GM19468 (cell line): ENCODE results near the gene NGFR.

Experiments
- ATAC-seq: cut with Tn5 transposase; IDR thresholded peaks from one replicate; pipeline ENCODE4 v1.9.1; 2021; ENCODE audit warnings: mild to moderate bottlenecking, moderate library complexity, moderate number of reproducible peaks; ENCODE audit not compliant: unreplicated experiment; ENCODE audit errors: extremely low read depth

The NGFR gene

DNA sequence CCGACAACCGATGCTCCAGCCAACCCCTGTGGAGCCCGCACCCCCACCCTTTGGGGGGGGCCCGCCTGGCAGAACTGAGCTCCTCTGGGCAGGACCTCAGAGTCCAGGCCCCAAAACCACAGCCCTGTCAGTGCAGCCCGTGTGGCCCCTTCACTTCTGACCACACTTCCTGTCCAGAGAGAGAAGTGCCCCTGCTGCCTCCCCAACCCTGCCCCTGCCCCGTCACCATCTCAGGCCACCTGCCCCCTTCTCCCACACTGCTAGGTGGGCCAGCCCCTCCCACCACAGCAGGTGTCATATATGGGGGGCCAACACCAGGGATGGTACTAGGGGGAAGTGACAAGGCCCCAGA, 17.9 kb downstream of the NGFR start:
- no peak for ATAC-seq

DNA sequence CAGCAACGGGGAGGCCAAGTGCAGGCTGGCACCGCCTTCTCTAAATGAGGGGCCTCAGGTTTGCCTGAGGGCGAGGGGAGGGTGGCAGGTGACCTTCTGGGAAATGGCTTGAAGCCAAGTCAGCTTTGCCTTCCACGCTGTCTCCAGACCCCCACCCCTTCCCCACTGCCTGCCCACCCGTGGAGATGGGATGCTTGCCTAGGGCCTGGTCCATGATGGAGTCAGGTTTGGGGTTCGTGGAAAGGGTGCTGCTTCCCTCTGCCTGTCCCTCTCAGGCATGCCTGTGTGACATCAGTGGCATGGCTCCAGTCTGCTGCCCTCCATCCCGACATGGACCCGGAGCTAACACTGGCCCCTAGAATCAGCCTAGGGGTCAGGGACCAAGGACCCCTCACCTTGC, 18.5 kb downstream of the NGFR start:
- no peak for ATAC-seq

DNA sequence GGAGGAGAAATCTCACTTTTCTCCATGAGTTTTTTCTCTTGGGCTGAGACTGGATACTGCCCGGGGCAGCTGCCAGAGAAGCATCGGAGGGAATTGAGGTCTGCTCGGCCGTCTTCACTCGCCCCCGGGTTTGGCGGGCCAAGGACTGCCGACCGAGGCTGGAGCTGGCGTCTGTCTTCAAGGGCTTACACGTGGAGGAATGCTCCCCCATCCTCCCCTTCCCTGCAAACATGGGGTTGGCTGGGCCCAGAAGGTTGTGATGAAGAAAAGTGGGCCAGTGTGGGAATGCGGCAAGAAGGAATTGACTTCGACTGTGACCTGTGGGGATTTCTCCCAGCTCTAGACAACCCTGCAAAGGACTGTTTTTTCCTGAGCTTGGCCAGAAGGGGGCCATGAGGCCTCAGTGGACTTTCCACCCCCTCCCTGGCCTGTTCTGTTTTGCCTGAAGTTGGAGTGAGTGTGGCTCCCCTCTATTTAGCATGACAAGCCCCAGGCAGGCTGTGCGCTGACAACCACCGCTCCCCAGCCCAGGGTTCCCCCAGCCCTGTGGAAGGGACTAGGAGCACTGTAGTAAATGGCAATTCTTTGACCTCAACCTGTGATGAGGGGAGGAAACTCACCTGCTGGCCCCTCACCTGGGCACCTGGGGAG, 19.1 kb downstream of the NGFR start:
- ATAC-seq, result no peak

DNA sequence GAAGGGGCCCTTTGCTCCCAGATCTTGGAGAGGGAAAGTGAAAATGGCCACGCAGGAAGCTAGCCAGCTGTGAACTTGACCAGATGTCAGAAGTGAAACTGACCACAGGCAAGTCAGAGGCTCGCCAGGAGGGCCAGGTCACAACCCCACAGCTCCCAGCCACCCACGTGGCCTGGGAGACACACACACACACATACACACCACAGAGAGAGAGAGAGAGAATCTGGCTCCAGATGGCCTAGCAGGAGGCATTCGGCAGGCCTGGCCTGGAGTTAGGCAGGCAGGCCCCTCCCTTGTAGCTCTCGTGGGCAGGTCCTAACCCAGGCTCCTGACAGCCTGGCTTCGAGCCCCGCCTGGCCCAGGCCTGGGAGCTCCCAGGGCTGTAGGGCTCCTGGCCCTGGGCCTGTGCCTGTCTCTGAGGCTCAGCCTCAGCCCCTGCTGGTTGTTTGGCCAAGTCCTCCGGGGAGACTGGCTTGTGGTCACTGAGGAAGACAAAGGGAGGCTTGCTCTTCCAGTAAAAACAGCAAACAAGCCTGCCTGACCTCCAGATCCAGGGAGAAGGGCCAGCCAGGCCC, 20.2 kb downstream of the NGFR start:
- ATAC-seq, result peak; percentile 56

DNA sequence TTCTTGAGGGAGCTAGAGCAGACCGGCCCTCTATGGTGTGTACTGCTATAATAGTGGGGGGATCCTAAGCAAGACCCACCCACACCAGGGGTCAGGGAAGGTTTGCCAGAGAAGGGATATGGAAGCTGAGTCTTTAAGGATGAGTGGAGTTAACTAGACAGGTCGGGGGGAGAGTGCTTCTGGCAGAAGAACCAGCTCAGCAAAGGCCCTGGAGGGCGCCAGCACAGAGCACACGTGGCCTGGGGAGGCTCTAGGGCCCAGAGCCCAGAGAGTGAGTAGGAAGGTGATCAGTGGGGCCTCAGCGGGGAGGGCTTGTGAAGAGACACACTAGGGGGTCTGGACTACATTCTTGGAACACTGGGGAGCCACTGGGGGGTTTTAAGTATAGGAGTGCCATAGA, 21.1 kb downstream of the NGFR start:
- ATAC-seq, result no peak

DNA sequence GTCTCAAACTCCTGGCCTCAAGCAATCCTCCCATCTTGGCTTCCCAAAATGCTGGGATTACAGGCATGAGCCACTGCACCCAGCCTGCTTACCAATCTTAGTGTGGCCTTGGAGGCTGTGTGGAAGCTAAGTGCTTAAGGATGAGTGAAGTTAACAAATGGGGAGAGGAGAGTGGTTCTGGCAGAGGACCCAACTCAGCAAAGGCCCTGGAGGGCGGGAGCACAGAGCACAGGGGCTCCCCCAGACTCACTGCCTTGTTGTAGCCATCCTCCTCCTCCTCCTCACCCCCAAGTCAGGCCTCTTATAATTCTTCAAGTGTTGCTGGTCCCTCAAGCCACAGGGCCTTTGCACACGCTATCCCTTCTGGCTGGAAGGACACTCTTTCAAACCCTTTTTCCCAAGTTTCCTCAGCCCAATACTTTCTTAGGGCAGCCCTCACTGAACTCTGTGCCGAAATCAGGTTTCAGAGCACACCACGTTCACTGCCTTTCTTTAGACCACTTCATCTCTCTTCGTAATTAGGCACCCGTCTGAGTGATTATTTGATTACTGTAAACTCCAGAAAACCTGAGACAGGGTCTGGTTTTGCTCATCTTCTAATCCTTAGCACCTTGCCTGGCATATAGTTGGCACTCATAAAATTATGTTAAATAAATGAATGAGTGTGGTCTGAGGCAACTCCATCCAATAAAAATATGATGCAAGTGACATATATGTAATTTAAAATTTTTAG, 23.4 kb downstream of the NGFR start:
- no peak for ATAC-seq

DNA sequence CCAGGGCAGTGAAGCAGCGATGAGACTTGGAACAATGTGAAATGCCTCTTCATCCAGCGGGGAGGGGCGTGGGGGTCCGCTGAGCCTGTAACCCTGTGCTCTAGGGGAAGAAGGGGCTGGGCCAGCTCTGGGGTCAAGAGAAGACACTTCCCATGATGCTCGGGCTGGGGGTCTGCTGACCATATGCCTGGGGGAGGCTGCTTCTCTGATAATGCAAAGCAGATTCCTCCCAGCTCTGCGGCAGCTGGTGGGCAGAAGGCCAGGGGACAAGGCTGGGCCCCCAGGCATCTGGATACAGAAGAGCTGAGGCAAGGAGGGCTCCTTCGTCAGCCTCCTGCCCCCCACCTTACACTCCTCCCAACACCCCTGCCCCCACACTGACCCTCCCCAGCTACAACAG, 24.7 kb downstream of the NGFR start:
- no peak for ATAC-seq

DNA sequence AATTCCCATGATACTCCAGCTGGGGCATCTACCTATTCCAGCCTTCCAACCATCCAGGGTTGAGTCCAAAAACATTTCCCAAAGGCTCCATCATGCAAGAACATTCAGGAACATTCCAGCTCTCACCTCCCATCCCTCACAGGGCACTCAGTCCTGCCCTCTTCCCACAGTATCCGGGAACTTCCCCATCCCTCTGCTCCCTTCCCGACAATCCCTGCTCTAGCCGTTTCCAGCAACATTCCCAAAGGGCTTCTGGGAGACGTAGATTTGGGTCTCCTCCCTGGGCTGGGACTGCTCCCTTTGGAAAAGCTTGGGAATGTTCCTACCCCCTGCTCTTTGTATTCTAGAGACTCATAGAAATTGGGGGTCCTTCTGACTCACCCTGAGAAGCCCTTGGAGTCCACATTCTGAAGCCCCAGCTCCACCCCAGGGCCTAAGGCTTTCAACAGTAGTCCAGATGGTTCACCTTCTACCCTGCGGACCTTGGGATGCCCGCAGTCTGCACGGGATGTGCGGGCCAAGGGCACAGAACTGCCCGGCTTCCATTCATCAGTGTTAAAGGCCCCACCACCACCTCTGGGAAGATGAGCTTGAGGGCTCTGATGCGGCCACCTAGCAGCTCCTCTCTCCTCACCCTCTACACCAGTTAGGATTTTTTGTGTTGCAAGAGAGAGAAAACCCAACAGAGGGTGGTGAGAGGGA, 25.4 kb downstream of the NGFR start:
- no peak for ATAC-seq

DNA sequence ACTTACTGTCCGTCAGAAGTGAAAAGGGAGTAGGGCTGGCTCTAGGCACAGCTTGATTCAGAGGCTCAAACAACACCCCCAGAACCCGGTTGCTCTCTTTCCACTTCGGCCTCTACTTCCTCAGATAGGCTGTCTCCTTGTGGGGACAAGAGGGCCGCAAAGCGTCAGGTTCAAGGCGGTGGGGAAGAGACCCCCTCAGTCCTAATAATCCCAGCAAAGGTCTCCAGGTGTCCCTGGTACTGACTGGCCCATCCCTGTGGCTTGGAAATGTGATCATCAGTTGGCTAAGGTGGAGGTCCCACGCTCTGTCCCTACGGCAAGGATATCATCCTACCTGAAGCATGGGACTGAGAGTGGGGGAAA, 26.0 kb downstream of the NGFR start:
- no peak for ATAC-seq

DNA sequence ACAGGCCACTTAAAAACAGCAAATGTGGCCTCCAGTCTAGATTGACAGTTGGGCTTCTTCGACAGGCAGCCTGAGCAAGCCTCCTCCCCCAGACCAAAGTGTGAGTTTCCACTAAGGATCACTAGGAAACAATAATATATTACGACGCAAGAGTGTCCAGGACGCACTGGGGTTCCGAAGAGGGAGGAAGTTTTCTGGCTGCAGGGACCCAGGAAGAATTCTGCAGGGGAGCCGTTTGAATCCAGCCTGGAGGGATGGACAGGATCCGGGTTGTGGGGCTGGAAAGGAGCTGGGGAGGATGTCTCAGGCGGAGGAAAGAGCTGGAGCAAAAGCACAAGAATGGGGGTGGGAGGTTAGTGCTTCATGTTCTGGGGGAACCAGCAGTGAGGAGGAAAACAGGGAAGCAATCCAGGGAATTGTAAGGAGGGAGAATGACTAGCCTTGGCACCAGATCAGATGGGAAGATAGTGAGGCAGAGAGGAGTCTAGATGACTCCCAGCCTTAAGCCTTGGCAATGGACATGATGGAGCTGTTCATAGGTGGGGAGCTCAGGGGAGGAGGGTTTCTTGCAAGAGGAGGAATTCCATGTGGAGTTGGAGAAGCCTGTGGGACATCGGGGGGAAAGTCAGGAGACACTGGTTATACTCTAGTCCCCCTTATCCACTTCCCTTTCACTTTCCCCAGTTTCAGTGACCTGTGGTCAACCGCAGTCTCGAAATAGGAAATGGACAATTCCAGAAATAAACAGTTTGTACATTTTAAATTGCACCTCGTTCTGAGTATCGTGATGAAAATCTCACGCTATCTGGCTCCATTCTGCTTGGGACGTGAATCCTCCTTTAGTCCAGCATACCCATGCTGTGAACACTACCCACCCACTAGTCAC, 26.6 kb downstream of the NGFR start:
- no peak for ATAC-seq

DNA sequence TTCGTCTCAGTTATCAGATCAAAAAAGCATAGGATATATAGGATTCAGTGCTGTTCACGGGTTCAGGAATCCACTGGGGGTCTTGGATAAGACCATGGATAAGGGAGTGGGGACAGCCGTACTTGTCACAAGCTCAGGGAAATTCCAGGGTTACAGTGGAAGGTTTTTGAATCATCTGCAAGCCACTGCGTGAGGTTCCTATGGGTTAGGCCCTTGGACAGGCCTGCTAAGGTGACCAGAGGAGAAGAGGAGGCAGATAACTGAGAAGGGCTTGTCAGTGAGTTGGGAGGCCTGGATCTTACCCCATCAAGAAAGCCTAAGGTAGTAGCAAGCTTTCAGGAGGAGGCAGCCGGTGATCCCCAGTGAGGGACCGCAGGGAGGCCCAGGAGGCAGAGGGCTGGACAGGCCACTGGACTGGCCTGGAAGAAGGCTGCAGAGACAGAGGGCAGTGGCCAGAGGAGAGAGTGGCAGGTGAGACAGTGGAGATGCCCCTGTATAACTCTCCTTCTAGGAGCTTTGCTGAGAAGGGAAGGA, 27.3 kb downstream of the NGFR start:
- ATAC-seq, result no peak

DNA sequence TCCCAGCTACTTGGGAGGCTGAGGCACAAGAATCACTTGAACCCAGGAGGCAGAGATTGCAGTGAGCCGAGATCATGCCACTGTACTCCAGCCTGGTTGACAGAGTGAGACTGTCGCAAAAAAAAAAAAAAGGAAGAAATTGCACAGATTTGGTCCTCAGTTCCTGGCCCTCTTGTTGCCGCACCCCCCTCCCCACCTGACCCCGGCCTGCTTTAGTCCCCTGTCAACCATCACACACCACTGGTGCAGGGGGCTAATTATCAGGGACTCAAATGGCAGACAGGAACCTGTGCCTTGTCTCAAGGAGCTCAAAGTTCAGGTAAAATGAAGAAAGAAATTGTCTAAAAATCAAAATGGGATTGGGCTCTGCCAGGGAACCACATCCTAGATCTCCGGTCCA, 28.1 kb downstream of the NGFR start:
- ATAC-seq, result no peak

DNA sequence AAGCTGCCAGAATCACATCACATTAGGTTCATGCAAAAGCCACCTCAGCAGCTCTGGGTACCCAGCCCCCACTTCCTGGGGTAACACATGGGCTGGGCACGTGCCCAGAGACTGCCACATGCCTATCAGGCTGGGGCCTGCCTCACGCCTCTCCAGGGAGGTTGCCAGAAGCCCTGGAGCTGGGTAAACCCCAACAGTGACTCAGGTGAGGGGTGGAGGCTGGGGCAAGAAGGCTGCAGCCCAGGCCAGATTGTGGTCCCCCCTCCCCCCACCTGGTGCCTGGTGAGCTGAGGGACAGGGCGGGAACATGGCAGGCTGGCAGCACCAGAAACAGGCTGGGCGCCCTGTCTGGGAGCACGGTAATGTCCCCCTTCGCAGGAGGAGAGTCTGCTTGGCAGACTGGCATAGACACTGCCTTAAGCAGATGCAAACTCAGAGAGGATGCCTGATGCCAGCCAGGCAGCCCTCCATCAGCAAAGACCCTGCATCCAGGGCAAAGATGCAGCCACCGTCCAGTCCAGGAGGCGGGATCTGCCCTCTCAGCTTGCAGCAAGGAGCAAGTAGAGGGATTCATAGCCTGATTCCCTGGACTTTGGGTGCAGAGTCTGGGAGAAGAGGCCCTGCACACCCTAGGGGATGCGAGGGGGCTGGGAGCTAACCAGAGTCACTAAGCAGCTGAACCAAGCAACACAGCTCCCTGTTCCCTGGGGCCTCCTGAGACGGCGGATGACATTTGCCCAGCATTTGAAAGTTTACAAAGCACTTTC, 28.8 kb downstream of the NGFR start:
- ATAC-seq, result no peak

DNA sequence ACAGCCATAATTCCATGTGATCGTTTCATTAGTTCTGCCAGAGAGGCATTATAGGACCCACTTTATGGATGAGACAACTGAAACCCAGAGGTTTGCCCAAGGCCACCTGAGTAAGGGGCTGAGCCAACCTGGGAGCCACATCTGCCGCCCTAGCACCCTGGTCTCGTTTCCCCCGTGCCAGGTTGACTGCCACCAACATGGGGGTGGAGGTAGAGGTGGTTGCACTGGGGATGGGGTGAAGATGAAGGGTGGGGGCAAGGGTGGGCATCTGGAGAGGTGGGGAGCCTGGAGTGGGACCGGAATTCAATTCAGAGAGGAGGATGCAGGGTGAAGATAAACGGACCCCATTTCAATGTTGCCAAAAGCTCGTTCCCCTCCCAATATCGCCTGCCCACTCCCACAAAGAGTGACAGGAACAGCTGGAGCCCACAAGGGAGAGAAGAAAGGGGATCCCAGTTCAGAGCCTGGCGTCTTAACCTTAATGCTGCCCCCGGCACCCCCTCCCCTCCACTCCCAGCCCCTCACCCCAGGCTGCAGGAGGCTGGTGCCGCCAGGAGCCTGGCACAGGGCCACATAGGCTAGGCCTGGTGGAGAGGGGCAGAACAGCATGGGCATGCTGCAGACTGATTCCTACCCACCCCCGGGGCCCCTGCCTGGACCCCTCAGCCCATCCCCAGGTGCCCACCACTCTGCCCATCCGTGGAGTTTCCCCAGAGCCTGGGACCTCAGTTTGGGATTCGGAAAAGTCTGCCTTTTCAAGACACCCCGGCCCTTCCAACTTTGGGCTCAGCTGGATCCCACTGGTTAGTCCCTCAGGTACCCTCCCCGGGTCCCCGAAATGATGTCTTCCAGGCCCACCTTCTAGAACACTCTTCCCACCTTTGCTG, 29.6 kb downstream of the NGFR start:
- ATAC-seq, result no peak

DNA sequence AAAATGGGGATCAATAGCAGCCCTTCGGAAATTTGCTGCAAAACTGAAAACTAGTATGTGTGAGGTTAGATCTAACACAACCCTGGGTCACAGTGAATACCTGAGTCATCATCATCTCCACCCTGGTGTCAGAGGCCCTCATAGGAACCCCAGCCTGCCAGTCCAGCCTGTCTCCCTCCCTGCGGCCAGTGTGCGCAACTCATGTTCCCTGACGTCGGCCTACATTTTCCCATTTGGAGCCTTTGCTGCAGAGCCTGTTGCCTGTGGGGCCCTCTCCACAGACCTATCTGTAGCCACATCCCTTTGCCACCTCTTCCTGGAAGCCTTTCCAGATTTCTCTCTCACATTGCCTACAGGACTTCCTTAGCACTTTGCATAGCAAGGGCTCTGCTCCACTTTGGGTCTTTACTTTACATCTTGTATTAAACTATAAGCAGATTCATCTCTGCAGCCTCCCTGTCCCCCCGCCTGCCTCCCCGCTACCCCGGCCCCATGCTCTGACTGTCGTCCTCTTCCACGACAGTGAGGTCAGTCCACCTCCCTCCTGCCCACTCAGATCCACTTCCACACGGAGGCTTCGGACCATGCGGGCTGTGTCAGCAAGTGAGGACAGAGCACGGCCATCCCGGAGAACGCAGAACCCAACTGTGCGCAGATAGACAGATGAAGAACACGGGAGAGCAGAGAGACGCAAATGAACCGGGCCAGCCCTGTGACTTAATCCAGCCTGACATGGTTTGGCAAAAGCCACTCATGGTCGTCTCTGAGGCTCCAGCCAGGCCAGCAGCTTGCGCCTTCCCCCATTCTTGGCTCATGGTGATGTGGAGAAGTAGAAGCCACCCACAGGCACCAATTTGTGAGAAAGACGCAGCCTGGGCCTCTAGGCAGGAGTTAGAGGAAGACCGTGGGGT, 31.0 kb downstream of the NGFR start:
- ATAC-seq, result no peak

DNA sequence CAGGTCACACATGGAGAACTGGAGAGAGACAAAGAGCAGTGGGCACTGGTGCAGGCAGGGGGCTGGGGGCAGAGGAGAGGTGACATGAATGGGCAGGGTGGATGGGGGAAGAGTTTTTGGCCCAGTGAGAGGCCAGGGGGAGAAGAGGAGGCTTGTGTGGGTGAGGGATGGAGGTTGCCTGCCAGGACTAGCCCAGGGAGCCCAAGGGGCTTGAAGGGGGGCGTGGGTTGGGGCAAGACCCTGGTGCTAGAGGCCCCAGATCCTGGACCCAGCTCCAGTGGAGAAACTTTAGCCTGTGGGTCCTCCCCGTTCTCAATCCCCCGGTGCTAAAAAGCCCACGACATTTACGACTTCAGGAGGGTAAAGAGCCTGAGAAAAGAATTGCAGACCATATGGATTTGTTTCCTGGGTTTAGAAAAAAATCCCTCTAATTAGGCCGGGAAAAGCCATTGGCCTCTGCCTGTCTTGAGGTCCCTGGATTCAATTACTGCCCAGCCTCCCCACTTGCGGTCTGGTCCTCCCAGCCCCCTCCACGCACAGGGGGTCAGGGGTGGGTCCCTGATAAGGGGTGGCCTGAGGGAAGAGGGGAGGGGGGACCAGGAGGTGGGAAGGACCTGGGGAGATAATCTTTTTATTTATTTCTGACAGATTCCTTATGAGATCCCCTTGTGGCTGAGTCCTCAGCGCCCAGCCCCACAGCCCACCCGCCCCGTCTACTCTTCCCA, 33.0 kb downstream of the NGFR start:
- ATAC-seq, result no peak

DNA sequence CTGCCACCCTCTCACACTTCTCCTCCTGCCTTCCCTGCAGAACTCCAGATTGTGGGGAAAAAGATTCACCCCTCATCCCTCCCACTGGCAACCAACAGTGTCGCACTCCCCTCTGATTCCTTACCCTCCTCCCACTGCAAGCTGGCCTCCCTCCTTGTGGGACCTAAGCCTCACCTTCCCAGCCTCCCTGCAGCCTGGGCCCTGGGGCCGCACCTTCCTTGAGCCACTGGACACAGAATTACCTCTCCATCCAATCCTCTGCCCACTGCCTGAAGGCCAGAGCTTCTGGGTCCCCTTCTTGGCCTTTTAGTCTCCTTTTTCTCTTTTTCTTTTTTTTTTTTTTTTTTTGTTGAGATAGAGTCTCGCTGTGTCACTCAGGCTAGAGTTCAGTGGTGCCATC, 33.9 kb downstream of the NGFR start:
- no peak for ATAC-seq
